NCI-H226 (cell line): Measurements from ENCODE around the gene MACROD2.

Experiments used
- DNase-seq: peaks from one replicate; pipeline ENCODE4 v3.0.0-alpha.2; 2015

Gene MACROD2

DNA sequence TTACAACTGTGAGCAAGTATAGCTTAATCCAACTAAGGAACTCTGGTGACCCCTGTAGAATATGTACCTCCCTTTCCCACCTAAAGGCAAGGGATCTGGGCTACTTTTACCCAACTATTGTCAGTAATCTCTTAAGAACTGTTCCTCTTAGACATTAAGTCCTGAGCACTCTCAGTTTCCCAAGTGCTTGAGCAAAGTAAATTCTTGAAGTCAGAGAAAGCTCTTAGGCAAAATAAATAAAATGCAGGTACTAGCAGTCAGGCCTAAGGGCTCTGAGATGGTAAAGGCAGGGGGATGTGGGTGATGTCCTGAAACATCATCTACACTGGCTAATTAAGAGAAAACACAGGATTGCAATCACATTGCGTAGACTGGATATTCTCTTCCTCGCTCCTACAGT, 788.5 kb downstream of the MACROD2 start:
- no peak for DNase-seq

DNA sequence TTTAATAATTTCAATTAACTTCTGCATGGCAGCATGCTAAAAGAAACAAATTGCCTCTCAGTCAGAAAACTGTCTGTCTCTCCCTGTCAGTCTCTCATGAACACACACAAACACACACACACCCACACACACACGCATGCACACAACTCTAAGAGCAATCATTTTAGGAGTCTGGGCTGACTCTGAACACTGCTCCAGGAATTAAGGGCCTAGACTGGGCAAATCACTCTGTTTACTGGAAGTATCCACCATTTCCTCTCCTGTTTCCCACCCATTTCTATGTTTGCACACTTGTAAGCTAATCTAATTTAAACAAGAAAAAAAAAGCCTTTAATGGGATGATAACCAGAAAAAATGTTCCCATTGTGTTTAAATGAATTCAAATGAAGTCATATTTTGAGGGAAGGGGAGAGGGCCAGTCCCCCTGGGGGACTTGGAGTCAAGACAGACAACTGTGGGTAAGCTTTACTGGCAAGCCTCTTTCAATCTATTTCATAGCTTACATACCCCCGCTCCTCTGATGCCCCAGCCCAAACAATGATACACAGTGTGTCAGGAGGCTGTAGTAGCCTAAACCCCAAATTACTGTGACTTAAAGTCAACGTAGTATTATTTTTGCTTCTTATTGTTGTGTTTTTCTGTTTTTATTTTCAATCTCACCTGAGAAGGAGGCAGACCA, 789.9 kb downstream of the MACROD2 start:
- DNase-seq: no peak

DNA sequence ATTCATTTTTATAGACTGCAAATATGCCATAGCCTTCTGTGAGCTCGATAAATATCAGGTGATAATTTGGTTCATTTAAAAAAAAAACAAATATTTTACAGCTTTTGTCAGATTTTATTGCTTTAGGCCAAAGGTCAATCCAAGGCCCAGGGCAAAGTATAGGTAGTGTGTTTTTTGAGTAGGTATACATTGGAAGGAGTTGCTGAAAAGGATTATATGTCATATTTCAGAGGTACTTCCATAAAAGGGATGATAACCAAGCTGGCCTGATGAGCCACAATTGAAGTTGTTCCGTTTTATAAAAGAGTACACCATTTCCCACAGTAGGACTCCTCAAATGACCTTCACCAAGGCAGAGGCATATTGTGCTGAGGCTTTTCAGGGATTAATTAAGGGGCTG, 794.9 kb downstream of the MACROD2 start:
- DNase-seq: no peak

DNA sequence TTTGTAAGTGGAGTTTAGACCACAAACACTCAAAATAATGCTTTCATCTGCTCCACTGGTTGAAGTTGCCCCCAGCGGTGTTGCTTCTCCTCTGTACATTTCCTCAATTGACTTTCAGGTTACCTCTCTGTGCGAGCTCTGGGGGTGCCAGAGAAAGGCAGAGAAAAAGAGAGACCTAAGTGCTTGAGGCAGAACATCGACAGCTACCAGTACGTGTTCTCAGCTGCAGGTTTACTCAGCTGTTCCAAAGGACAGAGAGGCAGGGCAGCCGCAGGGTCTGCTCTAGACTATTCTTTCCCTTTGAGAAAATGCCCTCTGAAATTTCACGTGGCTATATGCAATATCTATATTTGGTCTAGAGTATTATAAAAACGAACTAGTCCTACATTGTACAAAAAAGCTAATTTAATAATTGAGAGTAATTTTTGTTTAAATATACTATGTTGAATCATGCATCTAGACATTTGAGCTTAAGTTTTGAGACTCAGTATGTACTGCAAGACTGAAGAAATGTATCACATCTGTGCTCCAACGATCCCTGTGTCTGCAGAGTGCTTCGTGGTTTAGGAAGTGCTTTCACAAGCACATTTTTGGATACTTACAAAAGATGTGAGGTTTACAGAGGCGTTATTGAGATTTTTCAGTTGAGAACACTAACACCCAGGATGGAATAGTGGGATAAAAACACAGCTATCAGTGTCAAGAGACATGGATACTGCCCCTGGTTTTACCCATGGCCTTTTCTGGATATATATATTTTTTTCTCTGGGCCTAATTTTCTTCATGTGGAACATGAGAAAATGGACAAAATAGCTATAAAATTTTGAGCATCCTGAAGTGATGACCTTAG, 795.7 kb downstream of the MACROD2 start:
- DNase-seq: no peak

DNA sequence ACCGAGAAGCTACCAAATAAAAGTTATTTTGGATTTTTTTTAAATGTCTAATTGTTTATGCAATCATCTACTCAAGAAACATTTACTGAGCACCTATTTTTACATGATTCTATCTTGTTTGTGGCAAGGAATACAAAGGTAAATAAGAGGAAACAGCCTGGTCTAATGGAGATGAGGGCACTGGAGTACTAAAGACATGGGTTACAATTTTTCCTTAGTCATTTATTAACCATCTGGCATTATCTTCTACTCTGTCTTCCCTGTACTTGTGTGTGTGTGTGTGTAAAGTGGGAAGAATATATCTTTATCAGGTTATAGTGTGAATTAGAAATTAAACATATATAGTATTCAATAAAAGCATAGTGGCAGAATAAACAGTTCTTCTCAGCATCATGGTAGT, 797.6 kb downstream of the MACROD2 start:
- DNase-seq: no peak

DNA sequence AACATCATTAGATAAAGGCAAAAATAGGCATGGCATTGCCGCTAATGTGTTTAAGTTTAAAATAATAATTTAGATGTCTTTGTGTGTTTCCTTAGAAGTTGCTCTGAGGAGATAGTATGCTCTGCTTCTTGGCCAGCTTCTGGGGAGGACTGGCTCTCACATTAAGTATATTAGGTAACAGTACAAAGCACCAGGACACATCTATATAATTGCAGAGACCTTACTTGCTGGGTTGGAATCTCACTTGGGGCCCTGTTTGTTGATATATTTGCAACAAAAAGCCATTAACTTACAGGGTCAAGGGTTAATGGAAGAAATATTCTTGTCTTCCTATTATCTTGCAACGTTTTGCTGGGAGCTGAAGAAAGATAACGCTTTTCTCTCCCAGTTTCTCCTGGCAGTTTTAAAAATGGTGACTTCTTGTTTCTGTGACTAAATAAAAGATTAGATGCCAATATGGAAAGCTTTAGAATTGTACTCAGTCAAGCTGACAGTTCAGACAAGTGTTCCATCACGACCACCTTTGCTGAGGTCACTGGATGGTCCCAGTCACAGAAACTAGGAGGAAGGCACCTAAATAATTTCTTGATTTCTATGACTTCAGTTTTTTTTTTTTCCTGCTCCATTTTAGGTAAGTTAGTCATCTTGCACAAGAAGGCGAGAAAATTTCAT, 804.4 kb downstream of the MACROD2 start:
- no peak for DNase-seq

DNA sequence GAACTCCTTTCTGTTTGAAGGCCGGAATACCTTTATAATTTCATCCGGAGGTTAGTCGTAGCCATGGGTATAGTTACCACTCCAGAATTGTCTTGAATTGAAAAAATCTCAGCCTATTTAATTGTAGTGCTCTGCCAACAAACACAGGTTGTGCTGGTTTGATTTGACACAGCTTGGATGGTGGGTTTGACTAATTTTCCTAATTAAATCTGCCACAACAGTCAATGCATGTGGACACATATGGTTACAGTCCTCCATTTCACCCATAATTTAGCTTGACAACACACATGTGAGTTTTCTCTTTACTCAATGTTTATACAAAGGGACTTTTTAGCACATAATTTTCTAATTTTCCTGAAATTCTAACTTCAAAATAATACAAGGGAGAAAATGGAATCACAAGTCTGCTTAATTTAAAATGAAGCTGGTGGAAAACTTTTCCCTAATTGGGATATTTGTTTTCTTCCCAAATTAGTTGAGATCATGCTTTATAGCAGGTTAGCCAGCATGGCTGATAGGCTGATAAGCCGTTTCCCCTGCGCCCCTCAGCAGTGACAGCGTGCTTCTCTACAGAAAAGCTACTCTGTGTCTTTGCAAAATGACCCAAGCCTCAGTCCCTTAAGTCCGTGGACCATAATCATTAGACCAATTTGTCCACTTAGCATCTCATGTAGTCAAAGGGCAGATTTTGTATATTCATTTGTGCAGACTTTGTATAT, 805.5 kb downstream of the MACROD2 start:
- no peak for DNase-seq

DNA sequence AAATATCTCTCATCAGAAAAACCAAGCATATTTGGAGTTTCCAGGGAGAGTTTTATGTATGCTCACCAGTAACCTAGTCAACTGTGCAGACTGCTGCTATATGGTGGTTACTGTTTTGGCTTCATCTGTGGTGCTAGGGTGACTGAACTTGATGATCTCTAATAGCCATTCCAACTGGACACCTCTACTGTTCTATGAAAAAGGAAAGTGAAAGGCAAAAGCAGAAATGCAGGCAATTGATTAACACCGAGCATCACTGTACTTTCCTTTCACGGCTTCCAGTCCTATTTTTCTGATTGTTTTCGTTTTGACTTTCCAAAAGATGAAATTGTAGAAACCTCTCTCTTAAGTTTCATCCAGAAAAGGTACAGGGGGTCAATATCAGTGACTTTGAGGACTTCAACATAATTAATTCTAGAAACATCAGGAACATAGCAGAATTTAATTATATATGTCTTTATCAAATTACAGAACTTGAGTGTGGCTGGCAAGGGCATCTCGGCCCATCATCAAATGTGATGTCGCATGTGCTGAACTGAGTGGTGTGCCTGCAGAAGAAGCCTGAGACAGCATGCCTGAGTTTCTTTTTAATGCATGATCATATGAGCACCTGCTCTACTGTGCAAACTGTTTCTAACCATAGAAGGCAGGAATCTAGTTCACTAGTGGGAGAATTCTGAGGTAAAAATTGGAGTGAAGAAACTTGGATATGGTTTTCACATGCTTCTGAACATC, 806.4 kb downstream of the MACROD2 start:
- no peak for DNase-seq

DNA sequence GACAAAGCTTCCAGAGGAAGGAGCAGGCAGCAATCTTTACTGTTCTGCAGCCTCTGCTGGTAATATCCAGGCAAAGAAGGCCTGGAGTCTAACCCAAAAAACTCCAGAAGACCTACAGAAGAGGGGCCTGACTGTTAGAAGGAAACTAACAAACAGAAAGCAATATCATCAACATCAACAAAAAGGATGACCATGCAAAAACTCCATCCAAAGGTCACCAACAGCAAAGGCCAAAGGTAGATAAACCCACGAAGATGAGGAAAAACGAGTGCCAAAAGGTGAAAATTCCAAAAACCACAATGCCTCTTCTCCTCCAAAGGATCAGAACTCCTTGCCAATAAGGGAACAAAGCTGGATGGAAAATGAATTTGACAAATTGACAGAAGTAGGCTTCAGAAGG, 811.9 kb downstream of the MACROD2 start:
- DNase-seq: no peak

DNA sequence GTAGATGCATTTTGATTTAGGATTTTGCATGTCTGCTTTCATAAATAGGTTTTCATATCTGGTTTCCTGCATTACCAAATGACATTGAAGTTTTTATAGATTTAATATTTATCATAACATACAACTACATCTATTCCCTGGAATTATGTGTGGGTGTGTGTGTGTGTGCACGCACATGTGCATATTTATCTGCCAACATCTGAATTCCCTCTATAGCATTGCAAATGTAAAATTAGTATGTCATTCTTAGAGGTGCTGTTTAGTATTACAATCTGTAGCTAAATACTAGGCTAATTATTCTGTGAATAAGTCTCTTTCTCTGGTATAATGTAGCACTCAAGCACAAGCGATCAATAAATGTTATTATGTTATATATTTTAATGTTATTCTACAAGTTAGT, 820.0 kb downstream of the MACROD2 start:
- DNase-seq: no peak

DNA sequence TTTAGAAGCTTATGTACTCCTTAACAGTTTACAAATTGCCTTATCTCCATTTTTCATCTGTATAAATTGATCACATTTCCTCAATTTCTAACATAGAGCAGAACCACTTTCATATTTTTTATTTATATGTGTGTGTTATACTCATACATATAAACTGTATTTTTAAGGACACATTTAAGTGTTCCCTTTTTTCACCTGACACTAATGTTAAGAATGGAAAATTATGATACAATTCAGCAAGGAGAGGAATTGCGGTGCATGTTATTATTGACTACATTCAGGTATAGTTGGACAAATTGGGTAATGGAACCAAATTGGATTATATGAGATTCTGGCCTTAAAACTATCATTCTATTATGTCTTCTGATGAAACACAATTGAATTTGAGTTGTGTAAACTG, 821.2 kb downstream of the MACROD2 start:
- no peak for DNase-seq

DNA sequence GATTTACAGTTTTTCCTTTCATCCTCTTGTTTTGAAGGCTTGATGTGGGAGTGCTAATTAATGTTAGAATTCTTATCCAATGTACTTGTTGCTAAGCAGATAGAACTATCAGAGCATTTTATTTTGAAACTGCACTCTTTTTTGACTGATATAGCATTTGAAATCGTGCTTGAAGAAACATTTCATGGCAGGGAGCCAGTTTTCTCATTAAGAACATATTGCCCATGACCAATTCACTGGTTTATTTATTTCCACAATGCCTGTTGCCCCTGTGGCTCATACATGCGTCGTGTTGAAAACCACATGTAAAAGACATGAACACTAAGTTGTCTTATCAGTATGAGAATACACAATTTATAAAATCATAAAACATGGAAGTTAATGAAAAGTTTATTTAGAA, 821.8 kb downstream of the MACROD2 start:
- DNase-seq: no peak

DNA sequence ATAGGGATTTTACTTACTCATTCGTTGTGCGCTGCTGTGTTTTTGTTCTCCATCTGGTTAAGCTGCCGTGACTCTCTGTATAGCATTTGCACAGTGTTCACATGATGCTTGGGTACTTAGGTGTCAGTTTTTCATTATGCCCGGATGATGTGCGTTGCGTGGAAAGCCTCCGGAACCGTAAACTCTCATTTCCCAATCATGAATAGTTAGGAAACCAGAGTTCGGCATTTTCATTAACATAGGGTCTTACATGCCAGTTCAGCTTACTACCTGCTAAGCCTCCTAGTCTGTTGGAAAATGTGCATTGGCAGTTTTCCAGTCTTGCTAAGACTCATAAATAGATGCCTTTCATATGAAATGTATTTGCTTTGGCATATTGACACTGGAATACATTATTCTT, 825.5 kb downstream of the MACROD2 start:
- no peak for DNase-seq

DNA sequence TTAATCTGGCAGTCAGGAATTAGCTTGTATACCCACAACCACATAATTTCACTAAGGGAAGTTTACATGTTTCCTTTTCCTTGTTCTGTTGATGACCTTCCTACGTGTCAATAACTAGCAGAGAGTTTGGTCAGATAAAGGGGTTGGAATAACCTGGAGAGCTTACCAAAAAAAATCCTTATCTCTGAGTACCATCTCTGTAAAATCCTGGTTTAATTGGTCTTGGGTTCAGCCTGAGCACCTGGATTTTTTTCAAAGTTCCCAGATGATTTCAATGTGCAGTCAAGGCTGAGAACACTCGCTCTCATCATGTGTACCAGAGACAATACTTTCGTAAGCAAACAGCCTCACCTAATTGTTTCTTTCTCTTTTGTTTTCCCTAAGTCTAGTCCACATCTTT, 825.9 kb downstream of the MACROD2 start:
- DNase-seq: no peak

DNA sequence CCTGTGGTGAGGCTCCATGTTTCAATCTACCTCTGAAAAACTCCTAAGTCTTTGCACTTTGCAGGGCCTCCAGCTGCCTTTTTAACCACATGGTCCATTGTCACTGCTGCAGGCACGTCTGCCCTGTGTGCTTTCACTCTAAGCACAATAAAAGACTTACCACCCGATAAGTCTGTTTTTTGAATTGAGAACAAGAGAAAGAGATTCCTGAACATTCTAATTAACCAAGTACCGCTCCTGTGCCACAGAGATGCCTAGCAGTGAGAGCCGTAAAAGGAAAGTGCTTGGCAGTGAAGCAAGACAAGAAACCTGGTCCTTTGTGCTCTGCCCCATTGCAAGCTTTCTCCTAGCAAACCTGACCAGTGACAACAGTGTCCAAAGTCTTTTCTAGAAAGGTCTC, 829.7 kb downstream of the MACROD2 start:
- DNase-seq: no peak

DNA sequence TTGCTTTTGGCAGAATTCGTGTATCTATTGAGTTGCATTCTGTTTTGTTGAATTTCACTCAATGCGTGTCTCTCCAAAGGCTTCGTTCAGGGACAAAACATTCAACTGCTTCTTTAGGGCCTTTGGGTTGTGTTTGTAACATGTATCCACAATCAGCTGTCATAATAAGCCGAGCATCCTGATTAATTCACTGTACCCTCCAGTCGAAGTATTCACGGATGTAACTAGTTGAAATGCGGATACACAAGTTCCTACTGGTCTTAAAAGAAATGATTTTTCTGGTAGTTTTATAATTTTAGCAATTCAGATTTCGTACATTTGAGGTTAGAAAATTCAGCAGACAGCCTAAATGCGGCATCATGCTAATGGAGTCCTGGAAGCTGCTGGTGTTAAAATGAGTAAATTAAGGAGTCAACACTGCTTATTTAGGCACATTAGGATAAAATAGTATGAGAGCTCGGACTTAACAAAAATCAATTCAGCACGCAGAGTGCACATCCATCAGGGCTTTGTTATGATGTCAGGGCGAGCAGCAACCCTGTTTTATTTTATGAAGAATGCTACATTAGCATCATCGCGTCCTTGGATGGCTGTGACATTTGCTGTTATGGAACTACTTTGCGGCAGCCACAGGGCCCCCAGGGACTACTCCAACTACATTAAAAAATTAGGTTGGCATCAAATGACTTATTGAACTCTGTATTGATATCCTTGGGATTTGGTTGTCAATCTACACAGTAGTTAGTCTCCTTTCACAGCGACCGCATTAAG, 831.4 kb downstream of the MACROD2 start:
- DNase-seq: no peak

DNA sequence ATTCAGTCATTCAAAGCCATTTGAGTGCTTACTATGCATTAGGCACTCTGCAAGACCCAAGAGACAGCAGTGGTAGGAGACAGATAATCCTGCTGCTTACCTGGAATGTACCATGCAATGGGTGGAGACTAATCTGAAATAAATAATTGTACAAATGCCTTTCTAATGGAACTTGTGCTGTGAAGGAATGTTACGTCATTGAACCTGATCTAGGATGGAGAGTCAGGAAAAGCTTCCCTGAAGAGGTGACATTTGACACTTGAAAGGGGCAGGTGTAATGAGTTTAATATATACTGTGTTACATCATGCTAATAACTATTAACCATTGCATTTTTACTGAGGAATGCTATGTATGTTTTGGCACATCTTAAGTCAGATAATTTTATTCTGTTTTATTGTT, 833.1 kb downstream of the MACROD2 start:
- DNase-seq: no peak

DNA sequence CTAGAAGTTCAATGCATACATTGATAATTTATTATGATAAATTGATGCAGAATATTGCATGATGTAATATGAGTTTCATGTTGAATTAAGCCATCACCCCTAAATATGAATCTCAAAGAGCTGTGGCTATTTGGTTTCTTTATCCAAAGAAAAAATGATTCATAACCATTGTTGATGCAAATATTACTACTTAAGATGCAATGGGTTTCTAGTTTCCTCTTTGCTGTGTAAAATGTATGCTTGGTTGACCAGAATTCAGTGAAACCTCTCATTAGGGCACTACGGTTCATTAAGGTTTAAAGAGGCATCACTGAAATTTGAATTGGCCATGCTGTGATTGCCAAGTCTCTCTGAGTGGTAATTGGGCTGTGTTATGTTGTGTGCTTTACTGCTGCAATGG, 834.6 kb downstream of the MACROD2 start:
- no peak for DNase-seq

DNA sequence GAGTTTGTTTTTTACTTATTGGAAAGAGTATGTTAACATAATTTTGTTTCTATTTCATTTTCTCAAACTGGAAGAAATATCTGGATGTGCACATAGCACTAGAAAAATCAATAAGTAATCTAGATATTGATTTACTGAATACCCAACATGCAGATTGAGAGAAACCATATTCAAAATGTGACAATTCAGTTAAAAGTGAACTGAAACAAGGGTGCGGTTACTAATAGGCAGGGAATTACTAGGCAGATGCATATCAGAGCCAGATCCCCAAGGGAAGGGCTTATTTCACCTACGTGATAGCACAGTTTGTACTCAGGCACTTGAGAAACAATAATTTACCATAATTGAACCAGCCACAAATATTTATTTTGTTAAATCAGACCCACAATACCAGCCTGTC, 835.1 kb downstream of the MACROD2 start:
- no peak for DNase-seq

DNA sequence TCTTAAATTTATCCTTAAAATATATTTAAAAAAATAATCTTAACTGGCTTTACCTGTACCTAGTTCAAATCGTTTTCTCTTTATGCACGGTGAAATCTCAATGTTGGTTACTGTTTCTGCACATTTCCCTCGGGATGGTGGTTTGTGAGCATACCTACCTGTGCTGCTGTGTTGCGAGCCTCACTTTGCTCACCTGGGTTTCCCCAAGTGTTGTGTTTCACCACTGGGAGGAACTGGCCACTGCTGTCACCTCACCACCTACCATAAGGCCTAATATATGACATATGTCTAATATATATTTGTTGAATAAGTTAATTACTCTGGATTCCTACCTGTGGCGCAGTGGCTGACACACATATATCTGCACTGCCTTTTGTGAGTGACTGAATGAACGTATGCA, 835.6 kb downstream of the MACROD2 start:
- no peak for DNase-seq

DNA sequence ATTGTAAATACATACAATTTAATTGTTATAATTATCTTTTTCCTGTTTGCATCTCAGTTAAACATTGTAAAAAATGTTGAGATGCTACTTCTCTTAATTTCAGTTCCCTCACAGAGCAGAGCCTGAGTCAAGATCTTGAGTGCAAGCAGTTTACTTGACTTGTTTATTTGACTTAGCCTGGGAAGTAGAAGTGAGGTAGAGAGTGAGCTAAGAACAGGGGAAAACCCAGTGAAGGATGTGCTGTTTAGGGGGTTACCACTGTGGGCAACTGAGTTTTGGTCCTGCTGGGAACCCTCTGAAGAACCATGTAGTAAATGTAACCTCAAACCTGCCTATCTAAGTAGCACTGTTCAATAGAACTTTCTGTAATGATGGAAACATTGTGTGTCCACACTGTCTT, 837.3 kb downstream of the MACROD2 start:
- no peak for DNase-seq
